ENCODE results near the gene SYNGR4. TPM values are rescaled to one million over a fixed set of nuclear protein-coding genes. Genes with fewer than 3 reads are reported as not detected.

The SYNGR4 gene
- total RNA-seq, 1 experiment from 2014 or later, result not detected

DNA sequence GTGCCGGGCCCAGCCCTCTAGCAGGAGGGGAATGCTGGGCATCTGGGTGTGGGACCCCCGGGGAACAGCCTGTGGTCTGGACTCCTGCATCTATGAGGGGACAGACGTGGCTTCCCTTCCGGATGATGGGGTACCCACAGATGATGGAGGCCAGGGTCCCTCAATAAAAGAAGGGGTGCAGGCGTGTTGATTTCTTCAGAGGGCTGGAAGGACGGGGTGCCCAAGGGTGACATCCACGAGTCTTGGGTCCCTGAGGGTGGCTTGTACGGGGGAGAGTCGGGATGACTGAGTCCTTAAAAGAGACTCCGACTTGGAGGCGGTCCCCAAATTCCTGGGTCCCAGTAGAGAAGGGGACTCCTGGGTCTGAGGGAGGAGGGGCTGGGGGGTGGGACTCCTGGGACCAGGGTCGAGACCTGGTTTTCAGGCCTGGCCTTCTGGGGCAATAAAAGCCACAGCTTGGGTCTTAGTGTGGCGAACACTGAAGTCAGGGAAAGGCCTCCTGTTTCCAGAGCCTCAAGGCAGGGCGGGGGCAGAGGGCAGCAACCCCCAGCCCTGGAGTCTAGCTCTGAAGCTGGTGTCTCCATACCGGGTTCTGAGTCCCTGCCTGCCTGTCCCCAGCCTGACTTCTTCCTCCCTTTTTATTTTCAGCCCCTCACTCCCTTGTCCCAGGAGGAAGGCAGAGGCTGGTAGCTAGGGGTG is 28.8 kb downstream of the SYNGR4 start:
- DNase-seq (ENCODE audit: low spot score) (no peak), ATAC-seq (peak; percentile 1; the same call in 1 of the 2 replicates)
- Mint-ChIP-seq H3K27ac (no peak overlapping the region), H3K36me3 (peaks cover 8% of the 10 kb centered on the region), H3K27me3 (ENCODE audit: low read depth) (peaks cover 58% of the 10 kb centered on the region), H3K9me3 (no peaks in the 10 kb centered on the region), H3K4me1 (peaks cover 46% of the 10 kb centered on the region), H3K4me3 (peak overlapping the region; percentile 83)
- POLR2A ChIA-PET, result no interaction called here
- CTCF ChIA-PET, result interaction anchor here (0.7 to 2.4 kb wide), 13 partner anchors 10 to 191 kb away, joined by 3 to 13 read pairs (median 5); partner anchors contain the start of gene TMEM143
- TF ChIP-seq MAX (CRISPR knock-in tag; IDR thresholded peaks at IDR 0.05) (0 out of 2 replicates have a peak, but pooled peaks have one; percentile 5), ZNF512 (CRISPR knock-in tag; IDR thresholded peaks at IDR 0.05; ENCODE audit: borderline replicate concordance) (no peak), RELA (CRISPR knock-in tag; IDR thresholded peaks at IDR 0.05; ENCODE audit: borderline replicate concordance) (no peak), ETV6 (CRISPR knock-in tag; IDR thresholded peaks at IDR 0.05) (no peak)
- TF ChIP-seq, protein P1, sequence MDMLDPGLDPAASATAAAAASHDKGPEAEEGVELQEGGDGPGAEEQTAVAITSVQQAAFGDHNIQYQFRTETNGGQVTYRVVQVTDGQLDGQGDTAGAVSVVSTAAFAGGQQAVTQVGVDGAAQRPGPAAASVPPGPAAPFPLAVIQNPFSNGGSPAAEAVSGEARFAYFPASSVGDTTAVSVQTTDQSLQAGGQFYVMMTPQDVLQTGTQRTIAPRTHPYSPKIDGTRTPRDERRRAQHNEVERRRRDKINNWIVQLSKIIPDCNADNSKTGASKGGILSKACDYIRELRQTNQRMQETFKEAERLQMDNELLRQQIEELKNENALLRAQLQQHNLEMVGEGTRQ (CRISPR knock-in tag; IDR thresholded peaks at IDR 0.05), result no peak

- DNase-seq (ENCODE audit: low spot score) (peak; percentile 52), ATAC-seq (peak; percentile 6)
- ChIA-PET CTCF (interaction anchor here (0.7 to 2.4 kb wide), 14 partner anchors 10 to 190 kb away, joined by 3 to 13 read pairs (median 5); partner anchors contain the start of gene TMEM143), POLR2A (no interaction called here)
- H3K27ac Mint-ChIP-seq, result peak within 1 kb of the TSS; percentile 57; the same call in 1 of the 2 replicates
- H3K36me3 Mint-ChIP-seq, result peaks cover under 1% of the 10 kb centered on the region; the same call in 1 of the 2 replicates
- no peaks in the 10 kb centered on the region for H3K9me3 Mint-ChIP-seq
- H3K27me3 Mint-ChIP-seq (ENCODE audit: low read depth), result peaks cover 60% of the 10 kb centered on the region
- H3K4me1 Mint-ChIP-seq, result peaks cover 47% of the 10 kb centered on the region
- H3K4me3 Mint-ChIP-seq, result peak within 1 kb of the TSS; percentile 83
- TF ChIP-seq RORB (CRISPR knock-in tag; IDR thresholded peaks at IDR 0.05), result no peak
- TF ChIP-seq ATF1 (CRISPR knock-in tag; IDR thresholded peaks at IDR 0.05), result no peak
- 0 out of 2 replicates have a peak, but pooled peaks have one; percentile 48 for TF ChIP-seq HMGXB4 (CRISPR knock-in tag; IDR thresholded peaks at IDR 0.05)
- 0 out of 2 replicates have a peak, but pooled peaks have one; percentile 17 for TF ChIP-seq MAX (CRISPR knock-in tag; IDR thresholded peaks at IDR 0.05)
- no peak for TF ChIP-seq ZNF138 (CRISPR knock-in tag; conservative IDR thresholded peaks at IDR 0.05)
- TF ChIP-seq ELF4 (CRISPR knock-in tag; IDR thresholded peaks at IDR 0.05; ENCODE audit: low read depth), result no peak
- no peak for TF ChIP-seq NFATC4 (CRISPR knock-in tag; IDR thresholded peaks at IDR 0.05)
- 0 out of 2 replicates have a peak, but pooled peaks have one; percentile 47 for TF ChIP-seq TEAD1 (CRISPR knock-in tag; IDR thresholded peaks at IDR 0.05)
- no peak for TF ChIP-seq ZBTB21 (CRISPR knock-in tag; IDR thresholded peaks at IDR 0.05; ENCODE audit: borderline replicate concordance)
- TF ChIP-seq CBFB (CRISPR knock-in tag; IDR thresholded peaks at IDR 0.05; ENCODE audit: low read depth), result no peak
- no peak; the same call in 1 of the 2 replicates for TF ChIP-seq KAT7 (CRISPR knock-in tag; IDR thresholded peaks at IDR 0.05; ENCODE audit: borderline replicate concordance)
- TF ChIP-seq ESRRA (CRISPR knock-in tag; IDR thresholded peaks at IDR 0.05; ENCODE audit: borderline replicate concordance), result no peak
- TF ChIP-seq, protein P2, sequence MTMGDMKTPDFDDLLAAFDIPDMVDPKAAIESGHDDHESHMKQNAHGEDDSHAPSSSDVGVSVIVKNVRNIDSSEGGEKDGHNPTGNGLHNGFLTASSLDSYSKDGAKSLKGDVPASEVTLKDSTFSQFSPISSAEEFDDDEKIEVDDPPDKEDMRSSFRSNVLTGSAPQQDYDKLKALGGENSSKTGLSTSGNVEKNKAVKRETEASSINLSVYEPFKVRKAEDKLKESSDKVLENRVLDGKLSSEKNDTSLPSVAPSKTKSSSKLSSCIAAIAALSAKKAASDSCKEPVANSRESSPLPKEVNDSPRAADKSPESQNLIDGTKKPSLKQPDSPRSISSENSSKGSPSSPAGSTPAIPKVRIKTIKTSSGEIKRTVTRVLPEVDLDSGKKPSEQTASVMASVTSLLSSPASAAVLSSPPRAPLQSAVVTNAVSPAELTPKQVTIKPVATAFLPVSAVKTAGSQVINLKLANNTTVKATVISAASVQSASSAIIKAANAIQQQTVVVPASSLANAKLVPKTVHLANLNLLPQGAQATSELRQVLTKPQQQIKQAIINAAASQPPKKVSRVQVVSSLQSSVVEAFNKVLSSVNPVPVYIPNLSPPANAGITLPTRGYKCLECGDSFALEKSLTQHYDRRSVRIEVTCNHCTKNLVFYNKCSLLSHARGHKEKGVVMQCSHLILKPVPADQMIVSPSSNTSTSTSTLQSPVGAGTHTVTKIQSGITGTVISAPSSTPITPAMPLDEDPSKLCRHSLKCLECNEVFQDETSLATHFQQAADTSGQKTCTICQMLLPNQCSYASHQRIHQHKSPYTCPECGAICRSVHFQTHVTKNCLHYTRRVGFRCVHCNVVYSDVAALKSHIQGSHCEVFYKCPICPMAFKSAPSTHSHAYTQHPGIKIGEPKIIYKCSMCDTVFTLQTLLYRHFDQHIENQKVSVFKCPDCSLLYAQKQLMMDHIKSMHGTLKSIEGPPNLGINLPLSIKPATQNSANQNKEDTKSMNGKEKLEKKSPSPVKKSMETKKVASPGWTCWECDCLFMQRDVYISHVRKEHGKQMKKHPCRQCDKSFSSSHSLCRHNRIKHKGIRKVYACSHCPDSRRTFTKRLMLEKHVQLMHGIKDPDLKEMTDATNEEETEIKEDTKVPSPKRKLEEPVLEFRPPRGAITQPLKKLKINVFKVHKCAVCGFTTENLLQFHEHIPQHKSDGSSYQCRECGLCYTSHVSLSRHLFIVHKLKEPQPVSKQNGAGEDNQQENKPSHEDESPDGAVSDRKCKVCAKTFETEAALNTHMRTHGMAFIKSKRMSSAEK (CRISPR knock-in tag; IDR thresholded peaks at IDR 0.05; ENCODE audit: borderline replicate concordance), result no peak
- TF ChIP-seq AFF4 (CRISPR knock-in tag; IDR thresholded peaks at IDR 0.05; ENCODE audit: borderline replicate concordance), result no peak
Observed at GRCh38 chr19:48393559-48394330, 29.6 kb downstream of the SYNGR4 start, which contains the start of gene GRIN2D. Gene GRIN2D (plus strand): TSS chr19:48393668. CDS start chr19:48398393, 4,725 bp downstream.

Measured in WTC11 (cell line).